ENCODE measurements around the gene LAMB4.

LAMB4 gene

GRCh38 chr7:108103558-108104298 lies 26.4 kb downstream of the LAMB4 start:
- DNase-seq = no peak

- no peak for DNase-seq
Observed at GRCh38 chr7:108102671-108103312, 27.4 kb downstream of the LAMB4 start.

GRCh38 chr7:108101759-108102158 lies 28.4 kb downstream of the LAMB4 start:
- no peak for DNase-seq

GRCh38 chr7:108099713-108100112 lies 30.4 kb downstream of the LAMB4 start:
- DNase-seq = no peak

- no peak for DNase-seq
Observed at GRCh38 chr7:108097703-108098102, 32.5 kb downstream of the LAMB4 start.

GRCh38 chr7:108096996-108097395 lies 33.2 kb downstream of the LAMB4 start:
- no peak for DNase-seq

GRCh38 chr7:108094933-108095710 lies 35.0 kb downstream of the LAMB4 start:
- no peak for DNase-seq

- no peak for DNase-seq
Observed at GRCh38 chr7:108094346-108094745, 35.8 kb downstream of the LAMB4 start.

GRCh38 chr7:108093851-108094331 lies 36.3 kb downstream of the LAMB4 start:
- no peak for DNase-seq

GRCh38 chr7:108093341-108093740 lies 36.8 kb downstream of the LAMB4 start:
- DNase-seq = no peak

- no peak for DNase-seq
Observed at GRCh38 chr7:108091461-108091831, 38.7 kb downstream of the LAMB4 start.

- no peak for DNase-seq
Observed at GRCh38 chr7:108090791-108091460, 39.2 kb downstream of the LAMB4 start.

GRCh38 chr7:108089381-108089780 lies 40.8 kb downstream of the LAMB4 start:
- no peak for DNase-seq

GRCh38 chr7:108088729-108089128 lies 41.4 kb downstream of the LAMB4 start:
- no peak for DNase-seq

- DNase-seq = no peak
Observed at GRCh38 chr7:108087778-108088177, 42.4 kb downstream of the LAMB4 start.

- DNase-seq = no peak
Observed at GRCh38 chr7:108086962-108087361, 43.2 kb downstream of the LAMB4 start.

- no peak for DNase-seq
Observed at GRCh38 chr7:108086546-108086945, 43.6 kb downstream of the LAMB4 start.

GRCh38 chr7:108083980-108084379 lies 46.2 kb downstream of the LAMB4 start:
- DNase-seq = no peak

- no peak for DNase-seq
Observed at GRCh38 chr7:108079648-108080591, 50.2 kb downstream of the LAMB4 start.

- DNase-seq = no peak
Observed at GRCh38 chr7:108079276-108079647, 50.9 kb downstream of the LAMB4 start.

GRCh38 chr7:108078691-108079090 lies 51.5 kb downstream of the LAMB4 start:
- no peak for DNase-seq

GRCh38 chr7:108078211-108078673 lies 51.9 kb downstream of the LAMB4 start:
- DNase-seq = no peak

Data from CD4-positive, alpha-beta T cell treated with Interleukin-10 for 1 hour (primary cell).